IMR-90 (cell line): ENCODE data around the gene HADHA. TPM values are rescaled to one million over a fixed set of nuclear protein-coding genes. Genes with fewer than 3 reads are reported as not detected.

ENCODE experiments used
- ATAC-seq: fragments of 200-7000 bp; cut with Tn5 transposase; 2 replicates; pipeline ENCODE4 v1.9.1; 2020; ENCODE audit warnings: low read depth, mild to moderate bottlenecking, moderate library complexity
- BruUV-seq: library from RNA; stranded (reverse); fragments of 400-500 nt; replicated peaks from 2 replicates; lab custom pipeline; 2021; lab: Mats Ljungman, UMichigan
- CTCF ChIA-PET: fragments of 300-600 bp; formaldehyde crosslinking; extraction: SDS; loops from one replicate; lab custom pipeline; 2021; ENCODE audit warnings: antibody characterized with exemption; lab: Yijun Ruan, JAX
- POLR2A ChIA-PET: fragments of 300-600 bp; sonication (Branson Sonifier 250); formaldehyde crosslinking; loops from one replicate; lab custom pipeline; 2022; ENCODE audit warnings: antibody characterized with exemption; ENCODE audit not compliant: unreplicated experiment; lab: Charles Lee
- DNase-seq: peaks from one replicate; pipeline ENCODE4 v3.0.0; 2013
- H2AFZ ChIP-seq: replicated peaks from 2 replicates; pipeline ENCODE3; 2013; ENCODE audit warnings: low read length, mild to moderate bottlenecking; ENCODE audit not compliant: poor library complexity
- H2AK5ac ChIP-seq: 2 replicates; pipeline ENCODE4 v1.6.1; 2013; ENCODE audit warnings: low read depth, low read length, inconsistent platforms
- H2AK9ac ChIP-seq: replicated peaks from 2 replicates; pipeline ENCODE3; 2013; ENCODE audit warnings: mild to moderate bottlenecking, low read depth, low read length, moderate library complexity; ENCODE audit not compliant: poor library complexity
- H2BK120ac ChIP-seq: 2 replicates; pipeline ENCODE4 v1.6.1; 2013; ENCODE audit warnings: low read depth, low read length, inconsistent platforms
- H2BK15ac ChIP-seq: 3 replicates; pipeline ENCODE4 v1.6.1; 2013; ENCODE audit warnings: low read depth, low read length, inconsistent platforms
- H2BK20ac ChIP-seq: 2 replicates; pipeline ENCODE4 v1.6.1; 2013; ENCODE audit warnings: low read depth, mild to moderate bottlenecking, inconsistent platforms, low read length, moderate library complexity
- H2BK5ac ChIP-seq: 2 replicates; pipeline ENCODE4 v1.6.1; 2013; ENCODE audit warnings: mild to moderate bottlenecking, low read depth, low read length, inconsistent platforms; ENCODE audit not compliant: poor library complexity, severe bottlenecking
- H3K14ac ChIP-seq: replicated peaks from 2 replicates; pipeline ENCODE4 v1.6.1; 2013; ENCODE audit warnings: low read depth, low read length, inconsistent platforms
- H3K18ac ChIP-seq: 2 replicates; pipeline ENCODE4 v1.6.1; 2013; ENCODE audit warnings: low read depth, low read length, control low read depth
- H3K23ac ChIP-seq: 2 replicates; pipeline ENCODE4 v1.6.1; 2013; ENCODE audit warnings: low read depth, low read length, inconsistent platforms
- H3K27ac ChIP-seq: 2 replicates; pipeline ENCODE4 v1.5.1; 2013; ENCODE audit warnings: mild to moderate bottlenecking, control low read depth, low read length; ENCODE audit not compliant: insufficient read depth
- H3K27me3 ChIP-seq: 2 replicates; pipeline ENCODE4 v1.6.1; 2013; ENCODE audit warnings: low read length; ENCODE audit not compliant: control insufficient read depth, insufficient read depth
- H3K36me3 ChIP-seq: 2 replicates; pipeline ENCODE4 v1.6.1; 2013; ENCODE audit warnings: low read length, mixed read lengths; ENCODE audit not compliant: control insufficient read depth, insufficient read depth
- H3K4ac ChIP-seq: 2 replicates; pipeline ENCODE4 v1.6.1; 2013; ENCODE audit warnings: low read depth, low read length, inconsistent platforms
- H3K4me1 ChIP-seq: 2 replicates; pipeline ENCODE4 v1.6.1; 2013; ENCODE audit warnings: low read length, mixed read lengths; ENCODE audit not compliant: control insufficient read depth, insufficient read depth
- H3K4me2 ChIP-seq: 2 replicates; pipeline ENCODE4 v1.6.1; 2013; ENCODE audit warnings: low read depth, mild to moderate bottlenecking, control low read depth, low read length, moderate library complexity
- H3K4me3 ChIP-seq: 2 replicates; pipeline ENCODE4 v1.5.1; 2013; ENCODE audit warnings: low read depth, mild to moderate bottlenecking, control low read depth, low read length, moderate library complexity; ENCODE audit not compliant: insufficient read depth
- H3K56ac ChIP-seq: 2 replicates; pipeline ENCODE4 v1.6.1; 2013; ENCODE audit warnings: low read length, inconsistent platforms; ENCODE audit not compliant: insufficient read depth; ENCODE audit errors: extremely low read depth
- H3K79me1 ChIP-seq, 2 experiments: 2 replicates each; pipeline ENCODE4 v1.6.1; 2013; ENCODE audit warnings: low read length in 2 of 2, inconsistent platforms in 1 of 2, low read depth in 1 of 2
- H3K9ac ChIP-seq: 2 replicates; pipeline ENCODE4 v1.6.1; 2013; ENCODE audit warnings: low read depth, low read length, control low read depth
- H3K9me1 ChIP-seq: 2 replicates; pipeline ENCODE4 v1.6.1; 2013; ENCODE audit warnings: low read length, inconsistent platforms; ENCODE audit not compliant: insufficient read depth
- H3K9me3 ChIP-seq: 2 replicates; pipeline ENCODE4 v1.6.1; 2013; ENCODE audit warnings: low read length; ENCODE audit not compliant: control insufficient read depth, insufficient read depth
- H4K20me1 ChIP-seq: 2 replicates; pipeline ENCODE4 v1.6.1; 2013; ENCODE audit warnings: low read length, inconsistent platforms; ENCODE audit not compliant: insufficient read depth
- H4K5ac ChIP-seq: 2 replicates; pipeline ENCODE4 v1.6.1; 2013; ENCODE audit warnings: mild to moderate bottlenecking, low read depth, low read length, control low read depth
- H4K8ac ChIP-seq, 2 experiments: 2 replicates each; pipeline ENCODE4 v1.6.1; 2013; ENCODE audit warnings: low read depth in 2 of 2, low read length in 2 of 2, control low read depth in 1 of 2, inconsistent platforms in 1 of 2
- H4K91ac ChIP-seq: 2 replicates; pipeline ENCODE4 v1.6.1; 2013; ENCODE audit warnings: low read depth, low read length, inconsistent platforms; ENCODE audit not compliant: insufficient read depth
- BHLHE40 ChIP-seq: fragments of 150-350 bp; IDR thresholded peaks from 2 replicates; pipeline ENCODE4 v1.6.1; 2016; ENCODE audit warnings: mild to moderate bottlenecking, low read depth, low read length
- MAFK ChIP-seq: IDR thresholded peaks from 2 replicates; pipeline ENCODE4 v1.6.1; 2012; ENCODE audit warnings: low read depth, low read length, improper control_type of control experiment
- MXI1 ChIP-seq: IDR thresholded peaks from 2 replicates; pipeline ENCODE4 v1.6.1; 2012; ENCODE audit warnings: low read depth, mild to moderate bottlenecking, low read length, moderate library complexity, borderline replicate concordance
- WGBS, 2 experiments: methylation state at CpG; one replicate each; pipeline versions ENCODE4 v1.1.5 to v1.1.7; 2013; ENCODE audit warnings: missing lambda C conversion rate in 2 of 2; ENCODE audit not compliant: insufficient read length in 1 of 2; ENCODE audit errors: extremely low coverage in 2 of 2; 5-methylcytosine and 5-hydroxymethylcytosine counted together
- dilution Hi-C: fragments of 300-500 bp; cut with HindIII; formaldehyde crosslinking; loops from one replicate; pipeline ENCODE4 v1.14.3; 2018; ENCODE audit warnings: low sequenced_read_pairs; ENCODE audit not compliant: unreplicated experiment
- in situ Hi-C: fragments of 300-500 bp; cut with MboI; formaldehyde crosslinking; loops from 3 replicates; pipeline ENCODE4 v1.14.3; 2019; ENCODE audit warnings: low sequenced_read_pairs, inconsistent platforms, mixed read lengths
- intact Hi-C: fragments of 100-400 bp; cut with micrococcal nuclease; formaldehyde crosslinking; loops from 2 replicates; pipeline ENCODE4 v1.10.0; 2022
- polyA plus RNA-seq, 3 experiments: library from polyadenylated mRNA; depleted of rRNA; stranded (reverse); fragments of >200 nt; gene quantifications; 2 replicates each; pipeline ENCODE4 v1.2.3, GENCODE V29; 2012; ENCODE audit warnings: low replicate concordance in 1 of 3
- total RNA-seq: library from RNA; depleted of rRNA; stranded (reverse); fragments of >200 nt; gene quantifications from 2 replicates; pipeline ENCODE4 v1.2.3, GENCODE V29; 2012
- TF ChIP-seq, protein P1 (sequence below): conservative IDR thresholded peaks from 2 replicates; pipeline ENCODE4 v1.5.1; 2012; ENCODE audit warnings: mild to moderate bottlenecking, low read depth, low read length, improper control_type of control experiment

HADHA gene
- total and polyA plus RNA-seq, 2 of the 4 experiments (the other 2 are of a cell fraction), result 52.7 to 111 TPM

GRCh38 chr2:26249625-26250024 lies 5.2 kb upstream of the HADHA start:
- H3K79me1 ChIP-seq, result peaks cover 23 to 64% of the 10 kb centered on the region in 2 experiments; a peak in 3 of 4 replicates
- in situ Hi-C loops, result no loop called here
- no peak overlapping the region for H2AK5ac ChIP-seq
- no peaks in the 10 kb centered on the region for H3K9me3 ChIP-seq
- no peak overlapping the region for H4K91ac ChIP-seq
- H2BK20ac ChIP-seq, result no peak overlapping the region
- TF ChIP-seq, protein P1, sequence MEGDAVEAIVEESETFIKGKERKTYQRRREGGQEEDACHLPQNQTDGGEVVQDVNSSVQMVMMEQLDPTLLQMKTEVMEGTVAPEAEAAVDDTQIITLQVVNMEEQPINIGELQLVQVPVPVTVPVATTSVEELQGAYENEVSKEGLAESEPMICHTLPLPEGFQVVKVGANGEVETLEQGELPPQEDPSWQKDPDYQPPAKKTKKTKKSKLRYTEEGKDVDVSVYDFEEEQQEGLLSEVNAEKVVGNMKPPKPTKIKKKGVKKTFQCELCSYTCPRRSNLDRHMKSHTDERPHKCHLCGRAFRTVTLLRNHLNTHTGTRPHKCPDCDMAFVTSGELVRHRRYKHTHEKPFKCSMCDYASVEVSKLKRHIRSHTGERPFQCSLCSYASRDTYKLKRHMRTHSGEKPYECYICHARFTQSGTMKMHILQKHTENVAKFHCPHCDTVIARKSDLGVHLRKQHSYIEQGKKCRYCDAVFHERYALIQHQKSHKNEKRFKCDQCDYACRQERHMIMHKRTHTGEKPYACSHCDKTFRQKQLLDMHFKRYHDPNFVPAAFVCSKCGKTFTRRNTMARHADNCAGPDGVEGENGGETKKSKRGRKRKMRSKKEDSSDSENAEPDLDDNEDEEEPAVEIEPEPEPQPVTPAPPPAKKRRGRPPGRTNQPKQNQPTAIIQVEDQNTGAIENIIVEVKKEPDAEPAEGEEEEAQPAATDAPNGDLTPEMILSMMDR, result no peak
- TF ChIP-seq BHLHE40, result no peak
- TF ChIP-seq MXI1, result no peak
- no peak for TF ChIP-seq MAFK
- no peak overlapping the region for H3K4me3 ChIP-seq
- no peak overlapping the region for H3K4ac ChIP-seq
- H2AFZ ChIP-seq, result no peak overlapping the region
- no peak overlapping the region for H2BK120ac ChIP-seq
- dilution Hi-C loops, result no loop called here
- intact Hi-C loops, result loop anchor here (10.0 kb wide), 1 partner anchor 325 kb away; no protein-coding TSS in a partner anchor
- no peaks in the 10 kb centered on the region for H3K27me3 ChIP-seq
- H3K9me1 ChIP-seq, result peaks cover 10% of the 10 kb centered on the region
- no peak overlapping the region for H2BK5ac ChIP-seq
- 0 out of 2 replicates have a peak, but pooled peaks cover 2% of the 10 kb centered on the region for H3K36me3 ChIP-seq
- WGBS, 2 experiments, result no CpG with 5 or more reads among the region's 2 CpGs
- POLR2A ChIA-PET, result no interaction called here
- no peak overlapping the region for H3K4me2 ChIP-seq
- no peak overlapping the region for H2AK9ac ChIP-seq
- H4K8ac ChIP-seq, result no peak overlapping the region
- no peak overlapping the region for H2BK15ac ChIP-seq
- H3K9ac ChIP-seq, result no peak overlapping the region
- ATAC-seq (no peak), DNase-seq (no peak)
- peak overlapping the region; percentile 31; the same call in 1 of the 2 replicates for H3K23ac ChIP-seq
- H3K27ac ChIP-seq, result no peak overlapping the region
- CTCF ChIA-PET, result no interaction called here
- H4K5ac ChIP-seq, result no peak overlapping the region
- H3K4me1 ChIP-seq, result peaks cover 4% of the 10 kb centered on the region; the same call in 1 of the 2 replicates
- peaks cover 19% of the 10 kb centered on the region for H4K20me1 ChIP-seq
- H3K14ac ChIP-seq, result no peak overlapping the region
- no TSS peak for BruUV-seq
- no peak overlapping the region for H3K18ac ChIP-seq
- H3K56ac ChIP-seq, result no peak overlapping the region
